Measurements from ENCODE around the gene MYOZ2. TPM values are rescaled to one million over a fixed set of nuclear protein-coding genes. Genes with fewer than 3 reads are reported as not detected.
"Not testable (repeated sequence)": the region's sequence is repeated elsewhere in the genome, so short reads cannot be mapped to it uniquely, and the experiment has no call there.

Gene MYOZ2
- total RNA-seq, 4 donors from 2014 or later = not detected

GRCh38 chr4:119170195-119170594, 34.6 kb downstream of the MYOZ2 start:
- no peak overlapping the region for H3K4me3 ChIP-seq
- TF ChIP-seq EP300 (IDR thresholded peaks at IDR 0.05) (no peak), POLR2AphosphoS5 (IDR thresholded peaks at IDR 0.05) (no peak), POLR2A (IDR thresholded peaks at IDR 0.05) (no peak)
- TF ChIP-seq, protein P1, sequence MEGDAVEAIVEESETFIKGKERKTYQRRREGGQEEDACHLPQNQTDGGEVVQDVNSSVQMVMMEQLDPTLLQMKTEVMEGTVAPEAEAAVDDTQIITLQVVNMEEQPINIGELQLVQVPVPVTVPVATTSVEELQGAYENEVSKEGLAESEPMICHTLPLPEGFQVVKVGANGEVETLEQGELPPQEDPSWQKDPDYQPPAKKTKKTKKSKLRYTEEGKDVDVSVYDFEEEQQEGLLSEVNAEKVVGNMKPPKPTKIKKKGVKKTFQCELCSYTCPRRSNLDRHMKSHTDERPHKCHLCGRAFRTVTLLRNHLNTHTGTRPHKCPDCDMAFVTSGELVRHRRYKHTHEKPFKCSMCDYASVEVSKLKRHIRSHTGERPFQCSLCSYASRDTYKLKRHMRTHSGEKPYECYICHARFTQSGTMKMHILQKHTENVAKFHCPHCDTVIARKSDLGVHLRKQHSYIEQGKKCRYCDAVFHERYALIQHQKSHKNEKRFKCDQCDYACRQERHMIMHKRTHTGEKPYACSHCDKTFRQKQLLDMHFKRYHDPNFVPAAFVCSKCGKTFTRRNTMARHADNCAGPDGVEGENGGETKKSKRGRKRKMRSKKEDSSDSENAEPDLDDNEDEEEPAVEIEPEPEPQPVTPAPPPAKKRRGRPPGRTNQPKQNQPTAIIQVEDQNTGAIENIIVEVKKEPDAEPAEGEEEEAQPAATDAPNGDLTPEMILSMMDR (IDR thresholded peaks at IDR 0.05) = no peak

GRCh38 chr4:119172223-119172622, 36.6 kb downstream of the MYOZ2 start:
- peaks cover 5% of the 10 kb centered on the region for H3K9me3 ChIP-seq
- no peak overlapping the region for H3K27ac ChIP-seq
- no peaks in the 10 kb centered on the region for H3K4me1 ChIP-seq
- WGBS = 84% methylated on average over 7 of the region's 7 CpGs
- H3K27me3 ChIP-seq = no peaks in the 10 kb centered on the region
- no peak for TF ChIP-seq EP300 (IDR thresholded peaks at IDR 0.05)
- no peak for TF ChIP-seq POLR2A (IDR thresholded peaks at IDR 0.05)
- TF ChIP-seq POLR2AphosphoS5 (IDR thresholded peaks at IDR 0.05) = no peak
- TF ChIP-seq, protein P1 (IDR thresholded peaks at IDR 0.05) = no peak
- no peak overlapping the region for H3K4me3 ChIP-seq
- DNase-seq (ENCODE audit: low spot score in 2 of 2) = no peak
- H3K36me3 ChIP-seq = no peaks in the 10 kb centered on the region

More at GRCh38 chr4:119170195-119170594, 34.6 kb downstream of the MYOZ2 start:
- Histone ChIP-seq H3K9me3 (peaks cover 5% of the 10 kb centered on the region), H3K36me3 (no peaks in the 10 kb centered on the region), H3K27me3 (no peaks in the 10 kb centered on the region), H3K27ac (no peak overlapping the region), H3K4me1 (no peaks in the 10 kb centered on the region)
- DNase-seq (ENCODE audit: low spot score in 2 of 2) = no peak

- WGBS = 92% methylated on average over 6 of the region's 30 CpGs
- not testable (repeated sequence) for H3K4me1 ChIP-seq, H3K36me3 ChIP-seq
These were observed 38.2 kb downstream of the MYOZ2 start for GRCh38 chr4:119173729-119174361.

GRCh38 chr4:119179011-119179410, 43.4 kb downstream of the MYOZ2 start:
- H3K4me3 ChIP-seq = no peak overlapping the region
- no peaks in the 10 kb centered on the region for H3K36me3 ChIP-seq
- no peak for TF ChIP-seq EP300 (IDR thresholded peaks at IDR 0.05)
- no peak for TF ChIP-seq POLR2AphosphoS5 (IDR thresholded peaks at IDR 0.05)
- TF ChIP-seq, protein P1 (IDR thresholded peaks at IDR 0.05) = no peak
- TF ChIP-seq POLR2A (IDR thresholded peaks at IDR 0.05) = no peak
- no peaks in the 10 kb centered on the region for H3K9me3 ChIP-seq
- no peaks in the 10 kb centered on the region for H3K4me1 ChIP-seq
- no peak for DNase-seq (ENCODE audit: low spot score in 2 of 2)
- 58% methylated on average over 1 of the region's 1 CpG for WGBS
- no peak overlapping the region for H3K27ac ChIP-seq
- H3K27me3 ChIP-seq = no peaks in the 10 kb centered on the region

More at GRCh38 chr4:119173729-119174361, 38.2 kb downstream of the MYOZ2 start:
- not testable (repeated sequence) for H3K9me3 ChIP-seq; DNase-seq (ENCODE audit: low spot score in 2 of 2); H3K4me3 ChIP-seq; H3K27me3 ChIP-seq; H3K27ac ChIP-seq

DNA sequence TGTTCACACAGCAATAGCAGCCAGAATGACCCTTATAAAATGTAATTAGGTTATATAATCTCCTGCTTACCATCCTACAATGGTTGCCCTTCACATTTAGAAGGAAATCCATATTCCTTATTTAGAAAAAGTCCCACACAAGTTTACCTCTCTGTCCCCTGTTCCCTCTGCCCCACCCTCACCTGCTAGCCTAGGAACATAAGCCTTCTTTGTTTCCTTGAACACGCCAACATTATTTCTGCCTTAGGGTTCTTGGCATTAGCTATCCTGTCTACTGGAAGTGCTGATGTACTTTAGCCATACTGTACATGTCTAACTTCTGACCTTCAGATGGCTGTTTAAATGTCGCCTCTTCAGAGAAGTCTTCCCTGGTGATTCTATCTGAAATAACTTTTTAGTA, 48.5 kb downstream of the MYOZ2 start:
- Histone ChIP-seq H3K36me3 (no peaks in the 10 kb centered on the region), H3K4me3 (no peak overlapping the region), H3K27me3 (no peaks in the 10 kb centered on the region), H3K27ac (no peak overlapping the region), H3K4me1 (peaks cover 10% of the 10 kb centered on the region), H3K9me3 (no peaks in the 10 kb centered on the region)
- no peak for DNase-seq (ENCODE audit: low spot score in 2 of 2)
- 68% methylated on average over 2 of the region's 2 CpGs for WGBS
- TF ChIP-seq POLR2A (IDR thresholded peaks at IDR 0.05) (no peak), POLR2AphosphoS5 (IDR thresholded peaks at IDR 0.05) (no peak)
- TF ChIP-seq, protein P1 (IDR thresholded peaks at IDR 0.05) = no peak

- DNase-seq (ENCODE audit: low spot score in 2 of 2) = no peak
- Histone ChIP-seq H3K4me3 (no peak overlapping the region), H3K27me3 (no peaks in the 10 kb centered on the region), H3K27ac (peak overlapping the region; percentile 75), H3K4me1 (peaks cover 15% of the 10 kb centered on the region), H3K9me3 (no peaks in the 10 kb centered on the region), H3K36me3 (no peaks in the 10 kb centered on the region)
- TF ChIP-seq POLR2AphosphoS5 (IDR thresholded peaks at IDR 0.05) (peak in 1 of 3 donors; percentile 79), EP300 (IDR thresholded peaks at IDR 0.05) (no peak)
- WGBS = 36% methylated on average over 1 of the region's 1 CpG
These were observed 54.0 kb downstream of the MYOZ2 start for GRCh38 chr4:119189638-119190037.
